Measurements from ENCODE around the gene C1orf226. TPM values are rescaled to one million over a fixed set of nuclear protein-coding genes. Genes with fewer than 3 reads are reported as not detected.
"Not testable (repeated sequence)": the region's sequence is repeated elsewhere in the genome, so short reads cannot be mapped to it uniquely, and the experiment has no call there.

Gene C1orf226
- total RNA-seq, 1 donor from 2014 or later = 12.6 TPM

DNA sequence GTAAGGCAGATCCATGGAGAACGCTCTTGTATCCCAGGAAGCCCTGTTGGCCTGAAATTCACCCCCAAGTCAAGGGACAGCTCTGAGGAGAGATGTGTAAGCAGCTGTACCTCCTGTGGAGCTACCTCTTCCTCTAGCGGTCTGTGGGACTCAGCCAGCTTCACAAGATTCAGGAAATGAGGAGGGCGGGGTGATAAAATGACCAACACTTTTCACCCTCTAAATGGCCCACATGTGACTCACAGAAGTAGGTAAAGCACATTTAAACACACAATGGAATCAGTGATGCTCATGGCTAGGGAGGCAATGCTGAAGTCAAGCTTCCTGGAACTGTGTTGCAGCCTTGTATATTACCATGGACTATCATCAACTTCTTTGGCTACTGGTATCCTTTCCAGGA is 30.5 kb downstream of the C1orf226 start, which contains the start of gene SH2D1B:
SH2D1B (minus strand) TSS at position 135 of the 400 bp plus-strand sequence; CDS start at position 15, 120 bp downstream.
- Mint-ChIP-seq H3K27me3 (no peaks in the 10 kb centered on the region), H3K4me3 (no peak within 1 kb of the TSS), H3K36me3 (no peaks in the 10 kb centered on the region), H3K9me3 (peaks cover 10% of the 10 kb centered on the region), H3K4me1 (ENCODE audit: unreplicated experiment) (no peaks in the 10 kb centered on the region), H3K27ac (peak within 1 kb of the TSS; percentile 28)
- DNase-seq (ENCODE audit: extremely low spot score, unreplicated experiment) = no peak
- TF ChIP-seq, protein P1, sequence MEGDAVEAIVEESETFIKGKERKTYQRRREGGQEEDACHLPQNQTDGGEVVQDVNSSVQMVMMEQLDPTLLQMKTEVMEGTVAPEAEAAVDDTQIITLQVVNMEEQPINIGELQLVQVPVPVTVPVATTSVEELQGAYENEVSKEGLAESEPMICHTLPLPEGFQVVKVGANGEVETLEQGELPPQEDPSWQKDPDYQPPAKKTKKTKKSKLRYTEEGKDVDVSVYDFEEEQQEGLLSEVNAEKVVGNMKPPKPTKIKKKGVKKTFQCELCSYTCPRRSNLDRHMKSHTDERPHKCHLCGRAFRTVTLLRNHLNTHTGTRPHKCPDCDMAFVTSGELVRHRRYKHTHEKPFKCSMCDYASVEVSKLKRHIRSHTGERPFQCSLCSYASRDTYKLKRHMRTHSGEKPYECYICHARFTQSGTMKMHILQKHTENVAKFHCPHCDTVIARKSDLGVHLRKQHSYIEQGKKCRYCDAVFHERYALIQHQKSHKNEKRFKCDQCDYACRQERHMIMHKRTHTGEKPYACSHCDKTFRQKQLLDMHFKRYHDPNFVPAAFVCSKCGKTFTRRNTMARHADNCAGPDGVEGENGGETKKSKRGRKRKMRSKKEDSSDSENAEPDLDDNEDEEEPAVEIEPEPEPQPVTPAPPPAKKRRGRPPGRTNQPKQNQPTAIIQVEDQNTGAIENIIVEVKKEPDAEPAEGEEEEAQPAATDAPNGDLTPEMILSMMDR (conservative IDR thresholded peaks at IDR 0.05) = no peak

DNA sequence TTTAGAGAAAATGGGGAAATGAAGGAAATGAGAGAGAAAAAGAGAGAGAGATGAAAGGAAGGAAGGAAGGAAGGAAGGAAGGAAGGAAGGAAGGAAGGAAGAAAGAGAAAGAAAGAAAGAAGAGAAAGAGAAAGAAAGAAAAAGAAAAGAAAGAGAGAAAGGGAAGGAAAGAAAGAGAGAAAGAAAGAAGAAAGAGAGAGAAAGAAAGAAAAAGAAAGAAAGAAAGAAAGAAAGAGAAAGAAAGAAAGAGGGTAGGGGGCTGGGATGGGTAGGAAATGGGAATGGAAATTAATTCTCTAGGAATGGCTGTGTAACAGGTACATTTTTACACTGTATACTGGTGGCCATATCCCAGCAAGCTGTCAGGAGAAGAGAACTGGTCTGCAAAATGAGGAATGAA is 34.7 kb downstream of the C1orf226 start:
- Mint-ChIP-seq H3K4me1 (ENCODE audit: unreplicated experiment) (no peaks in the 10 kb centered on the region), H3K36me3 (no peaks in the 10 kb centered on the region), H3K9me3 (peaks cover 10% of the 10 kb centered on the region), H3K27me3 (no peaks in the 10 kb centered on the region), H3K27ac (no peak overlapping the region), H3K4me3 (no peak overlapping the region)
- TF ChIP-seq, protein P1 (conservative IDR thresholded peaks at IDR 0.05) = no peak
- DNase-seq (ENCODE audit: extremely low spot score, unreplicated experiment) = no peak

DNA sequence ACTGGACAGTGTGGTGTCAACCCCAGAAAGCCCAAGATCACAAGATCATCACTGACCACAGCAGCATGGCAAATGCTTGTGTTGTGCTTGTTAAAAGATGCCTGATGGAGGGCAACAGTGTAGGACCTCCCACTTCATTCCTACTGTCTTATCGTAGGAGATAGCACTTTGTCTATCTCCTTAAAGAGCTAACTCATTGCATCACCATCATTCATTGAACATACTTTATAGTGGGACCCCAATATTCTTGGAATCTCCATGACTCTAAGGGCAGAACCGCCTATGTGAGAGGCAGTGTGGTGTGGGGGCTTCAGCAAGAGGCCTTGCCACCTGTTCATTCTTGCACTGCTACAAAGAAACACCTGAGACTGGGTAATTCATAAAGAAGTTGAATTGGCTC is 35.4 kb downstream of the C1orf226 start:
- Mint-ChIP-seq H3K27me3 (no peaks in the 10 kb centered on the region), H3K9me3 (peaks cover 10% of the 10 kb centered on the region), H3K4me3 (no peak overlapping the region), H3K36me3 (no peaks in the 10 kb centered on the region), H3K4me1 (ENCODE audit: unreplicated experiment) (no peaks in the 10 kb centered on the region), H3K27ac (no peak overlapping the region)
- TF ChIP-seq, protein P1 (conservative IDR thresholded peaks at IDR 0.05) = no peak
- DNase-seq (ENCODE audit: extremely low spot score, unreplicated experiment) = no peak

DNA sequence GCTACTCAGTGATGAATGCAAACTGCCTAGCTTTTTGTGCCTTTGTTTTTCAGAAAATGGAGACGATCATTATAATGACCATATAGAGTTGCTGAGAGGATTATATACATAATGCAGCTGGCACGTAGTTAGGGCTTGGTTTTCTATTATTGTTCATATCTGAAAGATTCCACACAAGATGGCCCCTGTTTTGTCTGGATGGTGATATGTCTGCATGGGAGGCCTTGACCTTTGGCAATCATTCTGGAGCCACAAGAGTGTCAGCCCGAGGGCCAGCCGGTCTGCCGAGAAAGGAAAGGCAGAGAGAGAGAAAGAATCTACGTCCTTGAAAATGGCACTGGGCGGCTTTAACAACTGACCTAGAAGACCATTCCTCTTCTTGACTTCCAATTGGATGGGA is 36.1 kb downstream of the C1orf226 start:
- Mint-ChIP-seq H3K36me3 (no peaks in the 10 kb centered on the region), H3K9me3 (peaks cover 10% of the 10 kb centered on the region), H3K27me3 (no peaks in the 10 kb centered on the region), H3K4me3 (no peak overlapping the region), H3K4me1 (ENCODE audit: unreplicated experiment) (no peaks in the 10 kb centered on the region), H3K27ac (no peak overlapping the region)
- TF ChIP-seq, protein P1 (conservative IDR thresholded peaks at IDR 0.05) = no peak
- DNase-seq (ENCODE audit: extremely low spot score, unreplicated experiment) = no peak

DNA sequence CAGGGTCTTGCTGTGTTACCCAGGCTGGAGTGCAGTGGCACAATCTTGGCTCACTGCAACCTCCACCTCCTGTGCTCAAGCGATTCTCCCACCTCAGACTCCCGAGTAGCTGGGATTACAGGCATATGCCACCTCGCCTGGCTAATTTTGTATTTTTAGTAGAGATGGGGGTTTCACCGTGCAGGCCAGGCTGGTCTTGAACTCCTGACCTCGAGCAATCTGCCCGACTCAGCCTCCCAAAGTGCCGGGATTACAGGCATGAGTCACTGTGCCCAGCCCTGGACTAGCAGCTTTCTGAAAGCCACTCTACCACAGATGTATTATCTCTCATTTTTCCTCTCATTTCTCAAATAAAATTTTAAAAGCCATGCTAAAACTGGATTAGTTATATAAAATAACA is 37.1 kb downstream of the C1orf226 start:
- H3K9me3 Mint-ChIP-seq = peaks cover 10% of the 10 kb centered on the region
- not testable (repeated sequence) for H3K27ac Mint-ChIP-seq; H3K4me1 Mint-ChIP-seq (ENCODE audit: unreplicated experiment); H3K36me3 Mint-ChIP-seq; H3K4me3 Mint-ChIP-seq; H3K27me3 Mint-ChIP-seq; DNase-seq (ENCODE audit: extremely low spot score, unreplicated experiment)

DNA sequence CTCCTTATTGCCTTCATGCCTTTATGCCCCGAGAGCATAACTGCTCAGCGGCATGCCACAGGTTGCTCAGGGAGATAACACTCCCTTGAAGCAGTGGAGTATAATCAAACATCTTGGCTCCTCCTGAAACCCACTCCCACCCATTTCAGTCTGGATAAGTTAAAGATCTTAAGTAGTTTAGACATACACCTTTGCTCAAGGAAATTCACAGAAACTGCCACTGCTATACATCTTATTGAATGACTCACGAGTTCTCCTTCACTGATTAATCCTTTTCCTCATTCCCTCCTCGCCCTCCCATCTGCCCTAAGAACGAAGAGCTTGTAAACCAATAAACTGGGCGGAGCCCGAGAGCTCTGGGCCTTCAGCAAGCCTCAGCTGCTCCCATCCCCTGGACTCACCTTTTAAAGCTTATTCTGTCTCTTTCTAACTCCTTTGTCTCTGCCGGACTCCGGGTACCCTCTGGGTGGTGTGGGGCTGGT is 38.0 kb downstream of the C1orf226 start:
- not testable (repeated sequence) for H3K36me3 Mint-ChIP-seq; H3K4me1 Mint-ChIP-seq (ENCODE audit: unreplicated experiment); H3K27me3 Mint-ChIP-seq; DNase-seq (ENCODE audit: extremely low spot score, unreplicated experiment)
- Mint-ChIP-seq H3K27ac (peak overlapping the region; percentile 89), H3K9me3 (peaks cover 10% of the 10 kb centered on the region), H3K4me3 (peak overlapping the region; percentile 0)

DNA sequence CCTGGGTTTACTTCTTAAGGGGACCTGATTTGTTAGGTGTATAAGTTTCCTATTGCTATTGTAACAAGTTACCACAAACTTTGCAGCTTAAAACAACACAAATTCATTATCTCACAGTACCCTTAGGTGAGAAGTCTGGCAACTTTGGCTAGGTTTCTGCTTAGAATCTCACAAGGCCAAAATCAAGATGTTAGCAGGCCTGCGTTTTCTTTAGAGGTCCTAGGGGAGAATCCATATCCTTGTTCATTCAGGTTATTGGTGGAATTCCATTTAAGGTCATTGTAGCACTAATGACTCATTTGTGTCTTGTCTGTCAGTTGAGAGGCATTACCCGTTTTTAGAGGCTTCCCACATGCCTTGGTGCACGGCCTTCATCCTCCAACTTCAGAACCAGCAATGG is 38.6 kb downstream of the C1orf226 start:
- TF ChIP-seq, protein P1 (conservative IDR thresholded peaks at IDR 0.05) = no peak
- Mint-ChIP-seq H3K36me3 (no peaks in the 10 kb centered on the region), H3K9me3 (peaks cover 10% of the 10 kb centered on the region), H3K27me3 (no peaks in the 10 kb centered on the region), H3K27ac (no peak overlapping the region), H3K4me3 (no peak overlapping the region), H3K4me1 (ENCODE audit: unreplicated experiment) (no peaks in the 10 kb centered on the region)
- DNase-seq (ENCODE audit: extremely low spot score, unreplicated experiment) = no peak

Measured in type B pancreatic cell (in vitro differentiated cells).